ENCODE measurements around the gene ACO1.

Gene ACO1

DNA sequence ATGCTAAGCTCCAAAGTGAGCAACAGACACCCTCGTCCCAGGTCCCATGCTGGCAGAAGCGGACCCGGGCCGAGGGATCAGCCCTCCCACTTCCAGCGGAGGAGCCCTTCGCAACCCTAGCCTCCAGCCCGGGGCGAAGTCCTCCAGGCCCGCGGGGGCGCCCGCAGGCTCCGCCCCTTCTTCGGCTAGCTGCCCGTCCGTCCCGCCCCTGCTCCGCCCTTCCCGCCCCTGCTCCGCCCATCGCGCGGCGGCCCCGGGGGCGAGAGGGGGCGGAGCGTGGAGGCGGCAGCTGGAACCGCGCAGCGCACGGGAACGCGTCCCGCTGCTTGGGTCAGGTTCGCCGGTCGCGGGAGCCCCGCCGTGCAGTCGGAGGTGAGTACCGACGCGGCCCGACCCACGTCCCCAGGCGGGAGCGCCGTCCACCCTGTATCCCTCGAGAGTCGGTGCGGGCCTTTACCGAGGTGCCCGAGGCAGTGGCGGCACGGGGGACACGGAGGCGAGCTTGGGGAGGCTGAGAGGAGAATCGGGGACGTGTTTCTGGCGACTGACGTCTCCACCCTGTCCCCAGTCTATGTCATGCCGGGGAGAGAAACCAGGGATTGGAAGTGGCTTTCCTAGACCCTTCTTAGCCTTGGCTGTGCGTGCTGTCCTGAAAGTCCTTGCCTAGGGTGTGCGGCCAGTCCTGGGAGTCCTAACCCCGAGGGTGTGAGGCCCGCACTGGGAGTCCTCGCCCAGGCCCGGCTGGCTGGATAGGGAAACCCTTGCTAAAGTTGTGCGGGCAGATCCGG lies at the start of gene ACO1:
TSS of gene ACO1 (plus strand) at position 280 of the 788 bp plus-strand sequence. CDS start 20,864 bp downstream, outside the sequence.
- Histone ChIP-seq H3K4me1 (ENCODE audit: insufficient read depth, low read length, poor library complexity, severe bottlenecking) (peaks cover 29% of the 10 kb centered on the region), H3K27me3 (ENCODE audit: insufficient read depth, low read length, poor library complexity, severe bottlenecking) (peaks cover 8% of the 10 kb centered on the region), H3K36me3 (ENCODE audit: insufficient read depth, low read length) (no peaks in the 10 kb centered on the region), H3K79me2 (ENCODE audit: insufficient read depth, low read length) (peaks cover 35% of the 10 kb centered on the region; the same call in 1 of the 2 replicates), H4K20me1 (ENCODE audit: insufficient read depth, low read length, poor library complexity, severe bottlenecking) (no peaks in the 10 kb centered on the region), H3F3A (ENCODE audit: low read depth) (no peaks in the 10 kb centered on the region), H3K4me2 (ENCODE audit: low read depth, low read length, poor library complexity, severe bottlenecking) (peak within 1 kb of the TSS; percentile 98), H3K9me2 (replicated peaks; ENCODE audit: low read depth, low read length) (no peaks in the 10 kb centered on the region), H3K9me3 (ENCODE audit: insufficient read depth, low read depth, low read length) (no peaks in the 10 kb centered on the region), H3K9ac (ENCODE audit: low read depth, low read length, poor library complexity, severe bottlenecking) (peak within 1 kb of the TSS; percentile 85), H2AFZ (ENCODE audit: low read length) (peak within 1 kb of the TSS; percentile 98), H3K4me3 (ENCODE audit: low read length, poor library complexity, severe bottlenecking) (peak within 1 kb of the TSS; percentile 99)
- TF ChIP-seq, protein P1, sequence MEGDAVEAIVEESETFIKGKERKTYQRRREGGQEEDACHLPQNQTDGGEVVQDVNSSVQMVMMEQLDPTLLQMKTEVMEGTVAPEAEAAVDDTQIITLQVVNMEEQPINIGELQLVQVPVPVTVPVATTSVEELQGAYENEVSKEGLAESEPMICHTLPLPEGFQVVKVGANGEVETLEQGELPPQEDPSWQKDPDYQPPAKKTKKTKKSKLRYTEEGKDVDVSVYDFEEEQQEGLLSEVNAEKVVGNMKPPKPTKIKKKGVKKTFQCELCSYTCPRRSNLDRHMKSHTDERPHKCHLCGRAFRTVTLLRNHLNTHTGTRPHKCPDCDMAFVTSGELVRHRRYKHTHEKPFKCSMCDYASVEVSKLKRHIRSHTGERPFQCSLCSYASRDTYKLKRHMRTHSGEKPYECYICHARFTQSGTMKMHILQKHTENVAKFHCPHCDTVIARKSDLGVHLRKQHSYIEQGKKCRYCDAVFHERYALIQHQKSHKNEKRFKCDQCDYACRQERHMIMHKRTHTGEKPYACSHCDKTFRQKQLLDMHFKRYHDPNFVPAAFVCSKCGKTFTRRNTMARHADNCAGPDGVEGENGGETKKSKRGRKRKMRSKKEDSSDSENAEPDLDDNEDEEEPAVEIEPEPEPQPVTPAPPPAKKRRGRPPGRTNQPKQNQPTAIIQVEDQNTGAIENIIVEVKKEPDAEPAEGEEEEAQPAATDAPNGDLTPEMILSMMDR (conservative IDR thresholded peaks at IDR 0.05; ENCODE audit: low read length), result peak; percentile 19; the same call in 1 of the 2 replicates
- no peak for TF ChIP-seq EZH2phosphoT487 (IDR thresholded peaks at IDR 0.05; ENCODE audit: borderline replicate concordance)

GRCh38 chr9:32334916-32335895 lies 49.2 kb upstream of the ACO1 start:
- no peaks in the 10 kb centered on the region for H4K20me1 ChIP-seq (ENCODE audit: insufficient read depth, low read length, poor library complexity, severe bottlenecking)
- no peak for TF ChIP-seq EZH2phosphoT487 (IDR thresholded peaks at IDR 0.05; ENCODE audit: borderline replicate concordance)
- TF ChIP-seq, protein P1 (conservative IDR thresholded peaks at IDR 0.05; ENCODE audit: low read length), result no peak
- H3K4me3 ChIP-seq (ENCODE audit: low read length, poor library complexity, severe bottlenecking), result no peak overlapping the region
- no peaks in the 10 kb centered on the region for H3K79me2 ChIP-seq (ENCODE audit: insufficient read depth, low read length)
- no peak overlapping the region for H2AFZ ChIP-seq (ENCODE audit: low read length)
- H3K4me2 ChIP-seq (ENCODE audit: low read depth, low read length, poor library complexity, severe bottlenecking), result no peak overlapping the region
- H3K9ac ChIP-seq (ENCODE audit: low read depth, low read length, poor library complexity, severe bottlenecking), result no peak overlapping the region
- no peaks in the 10 kb centered on the region for H3K36me3 ChIP-seq (ENCODE audit: insufficient read depth, low read length)
- no peaks in the 10 kb centered on the region for H3K9me3 ChIP-seq (ENCODE audit: insufficient read depth, low read depth, low read length)
- no peaks in the 10 kb centered on the region for H3K9me2 ChIP-seq (replicated peaks; ENCODE audit: low read depth, low read length)
- H3F3A ChIP-seq (ENCODE audit: low read depth), result no peaks in the 10 kb centered on the region
- no peaks in the 10 kb centered on the region for H3K27me3 ChIP-seq (ENCODE audit: insufficient read depth, low read length, poor library complexity, severe bottlenecking)
- no peaks in the 10 kb centered on the region for H3K4me1 ChIP-seq (ENCODE audit: insufficient read depth, low read length, poor library complexity, severe bottlenecking)

- no peak overlapping the region for H3K4me2 ChIP-seq (ENCODE audit: low read depth, low read length, poor library complexity, severe bottlenecking)
- H3K9me2 ChIP-seq (replicated peaks; ENCODE audit: low read depth, low read length), result no peaks in the 10 kb centered on the region
- TF ChIP-seq, protein P1 (conservative IDR thresholded peaks at IDR 0.05; ENCODE audit: low read length), result no peak
- TF ChIP-seq EZH2phosphoT487 (IDR thresholded peaks at IDR 0.05; ENCODE audit: borderline replicate concordance), result no peak
- H3K9ac ChIP-seq (ENCODE audit: low read depth, low read length, poor library complexity, severe bottlenecking), result no peak overlapping the region
- no peaks in the 10 kb centered on the region for H3F3A ChIP-seq (ENCODE audit: low read depth)
- no peaks in the 10 kb centered on the region for H4K20me1 ChIP-seq (ENCODE audit: insufficient read depth, low read length, poor library complexity, severe bottlenecking)
- peaks cover 7% of the 10 kb centered on the region for H3K4me1 ChIP-seq (ENCODE audit: insufficient read depth, low read length, poor library complexity, severe bottlenecking)
- H3K4me3 ChIP-seq (ENCODE audit: low read length, poor library complexity, severe bottlenecking), result no peak overlapping the region
- H3K79me2 ChIP-seq (ENCODE audit: insufficient read depth, low read length), result no peaks in the 10 kb centered on the region
- H3K9me3 ChIP-seq (ENCODE audit: insufficient read depth, low read depth, low read length), result no peaks in the 10 kb centered on the region
- H3K27me3 ChIP-seq (ENCODE audit: insufficient read depth, low read length, poor library complexity, severe bottlenecking), result no peaks in the 10 kb centered on the region
- no peaks in the 10 kb centered on the region for H3K36me3 ChIP-seq (ENCODE audit: insufficient read depth, low read length)
- H2AFZ ChIP-seq (ENCODE audit: low read length), result no peak overlapping the region
Measured at GRCh38 chr9:32339424-32339823, 45.0 kb upstream of the ACO1 start.

All from Loucy (cell line).